Fibroblast of the aortic adventitia (primary cell): ENCODE results near the gene ADAT2. TPM values are rescaled to one million over a fixed set of nuclear protein-coding genes. Genes with fewer than 3 reads are reported as not detected.
A peak's percentile ranks its signal among the peaks of the same experiment; 100 is the strongest.

ENCODE experiments used
- DNase-seq: peaks from one replicate; pipeline ENCODE4 v3.0.0-alpha.2; 2010; ENCODE audit warnings: low read depth
- H3K4me3 ChIP-seq: 2 replicates; pipeline ENCODE4 v1.5.1; 2011; ENCODE audit warnings: low read depth, mild to moderate bottlenecking, control low read depth, low read length, moderate library complexity
- CTCF ChIP-seq: IDR thresholded peaks from 2 replicates; pipeline ENCODE4 v1.5.1; 2011; ENCODE audit warnings: mild to moderate bottlenecking, low read length, control low read depth, inconsistent platforms; ENCODE audit not compliant: insufficient read depth
- total RNA-seq: library from RNA; depleted of rRNA; stranded (reverse); fragments of >200 nt; gene quantifications from 2 replicates; pipeline ENCODE4 v1.2.3, GENCODE V29; 2012; ENCODE audit warnings: low replicate concordance

The ADAT2 gene
- total RNA-seq: 6.4 and 7.1 TPM in 2 replicates

DNA sequence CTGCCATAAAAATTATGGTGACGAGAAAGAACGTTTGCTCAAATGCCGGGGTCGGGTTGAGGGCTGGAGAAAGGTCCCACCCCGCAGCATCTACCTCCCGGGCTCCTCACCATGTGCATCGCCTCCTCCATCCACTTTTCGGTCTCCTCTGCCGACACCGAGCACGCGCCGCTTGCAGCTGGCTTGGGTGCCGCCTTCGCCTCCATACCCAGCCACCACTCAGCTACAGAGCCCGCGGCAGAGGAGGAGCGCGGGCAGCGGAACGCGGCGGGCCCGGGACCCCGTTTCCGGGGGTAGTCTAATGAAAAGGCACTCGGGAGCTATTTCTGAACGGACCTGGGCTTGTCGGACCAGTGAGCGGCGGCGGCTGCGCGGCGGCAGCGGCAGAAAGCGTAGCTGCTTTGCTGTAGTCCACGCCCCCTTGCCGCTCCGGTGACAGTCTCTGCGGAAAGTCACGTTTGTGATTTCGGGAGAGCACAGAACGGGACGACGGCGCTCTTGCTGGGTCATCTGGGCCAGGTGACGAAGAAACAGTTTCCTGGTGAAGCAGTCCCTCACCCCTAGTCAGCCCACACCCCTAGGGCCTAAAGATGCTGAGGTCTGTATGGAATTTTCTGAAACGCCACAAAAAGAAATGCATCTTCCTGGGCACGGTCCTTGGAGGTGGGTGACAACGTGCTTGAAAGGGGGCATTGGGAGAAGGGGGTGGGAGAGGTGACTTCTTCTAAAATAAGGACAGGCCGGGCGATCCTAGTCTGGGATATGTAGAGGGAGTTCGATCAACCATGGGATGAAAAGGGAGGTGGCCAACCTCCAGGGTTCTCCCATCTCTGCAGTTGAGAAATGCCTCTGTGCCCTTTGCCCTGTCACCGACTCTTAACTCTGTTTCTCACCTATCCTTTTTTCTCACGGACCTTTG, at the start of gene ADAT2, which contains the start of gene PEX3:
TSS of gene ADAT2 (minus strand) at position 243 of the 919 bp plus-strand sequence. CDS start at position 206, 37 bp downstream.
TSS of gene PEX3 (plus strand) at position 353 of the 919 bp plus-strand sequence. CDS start at position 591, 238 bp downstream.
- DNase-seq: peak; percentile 93
- no peak for TF ChIP-seq CTCF
- H3K4me3 ChIP-seq: peak within 1 kb of the TSS; percentile 98

DNA sequence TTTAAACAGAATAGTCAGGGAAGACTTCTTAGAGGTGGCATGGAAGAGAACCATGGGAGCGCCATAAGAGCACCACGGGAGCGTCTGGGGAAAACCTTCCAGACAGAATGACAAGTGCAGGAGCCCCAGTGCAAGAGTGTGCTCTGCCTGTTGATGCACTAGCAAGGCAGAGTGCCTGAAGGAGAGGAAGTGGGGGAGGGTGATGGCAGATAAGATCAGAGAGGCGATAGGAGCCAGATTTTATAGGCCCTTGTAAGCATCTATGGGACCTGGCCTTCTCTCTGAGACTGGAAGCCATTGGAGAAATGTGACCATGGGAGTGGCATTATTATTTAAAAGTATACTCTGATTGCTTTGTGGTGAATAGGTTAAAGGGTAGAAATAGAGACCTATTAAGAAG, 47.9 kb upstream of the ADAT2 start:
- H3K4me3 ChIP-seq: no peak overlapping the region
- no peak for DNase-seq
- TF ChIP-seq CTCF: no peak

GRCh38 chr6:143496974-143497373, 46.5 kb upstream of the ADAT2 start:
- H3K4me3 ChIP-seq: no peak overlapping the region
- no peak for DNase-seq
- no peak for TF ChIP-seq CTCF

DNA sequence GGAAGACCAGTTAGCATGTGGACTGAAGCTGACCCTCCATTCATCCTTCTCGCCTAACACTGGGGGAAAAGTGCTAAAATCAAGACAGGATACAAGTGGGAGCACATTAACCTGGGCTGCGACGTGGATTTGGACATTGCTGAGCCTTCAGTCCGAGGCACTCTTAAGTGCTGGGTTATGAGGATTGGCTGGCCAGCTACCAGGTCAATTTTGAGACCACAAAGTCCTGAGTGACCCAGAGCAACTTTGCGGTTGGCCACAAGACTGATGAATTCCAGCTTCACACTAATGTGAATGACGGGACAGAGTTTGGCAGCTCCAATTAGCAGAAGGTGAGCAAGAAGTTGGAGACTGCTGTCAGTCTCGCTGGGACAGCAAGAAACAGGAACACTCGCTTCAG, 40.3 kb upstream of the ADAT2 start:
- TF ChIP-seq CTCF: no peak
- no peak overlapping the region for H3K4me3 ChIP-seq
- DNase-seq: no peak

DNA sequence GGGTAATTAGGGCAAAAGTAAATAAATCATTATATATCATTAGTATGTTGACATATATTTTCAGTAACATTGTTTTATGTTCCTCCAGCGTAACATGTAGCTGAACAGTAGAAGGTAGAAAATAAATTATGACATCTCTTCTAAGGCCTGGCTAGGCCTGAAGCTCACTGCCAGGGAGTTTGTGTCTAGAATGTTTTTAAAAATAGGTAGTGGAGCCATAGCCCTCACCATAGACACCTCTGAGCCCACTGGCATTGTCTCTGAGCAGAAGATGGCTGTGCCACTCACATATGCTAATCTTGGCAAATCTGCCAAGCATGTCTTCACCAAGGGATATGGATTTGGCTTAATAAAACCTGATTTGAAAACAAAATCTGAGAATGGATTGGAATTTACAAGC, 39.7 kb upstream of the ADAT2 start:
- no peak for TF ChIP-seq CTCF
- no peak overlapping the region for H3K4me3 ChIP-seq
- DNase-seq: no peak

- no peak for DNase-seq
- TF ChIP-seq CTCF: no peak
- no peak overlapping the region for H3K4me3 ChIP-seq
Observed at GRCh38 chr6:143486752-143487151, 36.3 kb upstream of the ADAT2 start.

DNA sequence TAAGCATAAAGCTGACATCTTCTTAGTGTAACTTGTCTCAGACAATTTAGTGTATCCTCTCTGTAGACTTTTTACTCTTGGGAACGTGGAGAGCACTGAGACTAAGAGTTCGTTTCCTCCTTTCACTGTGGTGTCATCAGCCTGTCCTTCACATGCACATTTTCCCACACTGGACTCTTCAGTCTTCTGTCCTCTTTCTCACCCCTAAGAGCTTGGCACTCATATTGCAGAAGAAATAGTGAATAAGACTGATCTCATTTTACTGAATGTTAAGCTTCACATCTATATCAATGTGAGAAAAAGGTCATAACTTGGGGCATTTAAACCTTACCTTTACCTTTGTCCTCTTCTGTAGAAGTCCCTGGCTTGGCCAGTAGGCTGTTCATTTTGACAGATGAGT, 35.5 kb upstream of the ADAT2 start:
- DNase-seq: no peak
- H3K4me3 ChIP-seq: no peak overlapping the region
- TF ChIP-seq CTCF: no peak
